ENCODE measurements around the gene ZNF155. TPM values are rescaled to one million over a fixed set of nuclear protein-coding genes. Genes with fewer than 3 reads are reported as not detected.

The ZNF155 gene
- total and polyA plus RNA-seq, 7 donors = 1.5 to 4.0 (median 1.8) TPM

DNA sequence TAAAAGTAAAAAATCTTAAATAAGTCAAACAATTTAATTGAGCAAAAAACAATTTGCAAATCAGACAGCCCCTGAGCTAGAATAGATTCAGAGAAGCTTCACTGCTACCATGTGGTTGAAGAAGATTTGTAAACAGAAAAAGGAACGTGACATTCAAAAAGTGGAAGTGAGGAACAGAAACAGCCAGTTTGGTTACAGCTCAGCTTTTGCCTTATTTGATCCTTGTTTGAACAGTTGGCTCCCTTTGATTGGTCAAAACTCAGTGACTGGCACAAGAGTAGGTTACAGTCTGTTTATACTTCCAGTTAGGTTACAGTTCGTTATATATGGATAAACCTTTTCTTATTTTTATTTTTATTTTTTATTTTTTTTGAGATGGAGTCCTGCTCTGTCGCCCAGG, 27.2 kb upstream of the ZNF155 start:
- no peak for ATAC-seq
- no peak overlapping the region for H3K4me3 ChIP-seq
- no peak for DNase-seq
- intact Hi-C loops (cut with DNase I) = no loop called here
- 93 to 97% (median 94%) methylated on average over 3 of the region's 3 CpGs for WGBS, 3 donors
- no peak overlapping the region for H3K27ac ChIP-seq
- peaks cover 0 to 4% of the 10 kb centered on the region in 2 donors for H3K36me3 ChIP-seq (ENCODE audit: insufficient read depth in 1 of 2, low read depth in 1 of 2)
- peaks cover 80% of the 10 kb centered on the region for H3K9me3 ChIP-seq
- H3K27me3 ChIP-seq (ENCODE audit: insufficient read depth in 3 of 3, low read length in 2 of 3) = no peaks in the 10 kb centered on the region
- H3K4me1 ChIP-seq = no peaks in the 10 kb centered on the region
- TF ChIP-seq, protein P1, sequence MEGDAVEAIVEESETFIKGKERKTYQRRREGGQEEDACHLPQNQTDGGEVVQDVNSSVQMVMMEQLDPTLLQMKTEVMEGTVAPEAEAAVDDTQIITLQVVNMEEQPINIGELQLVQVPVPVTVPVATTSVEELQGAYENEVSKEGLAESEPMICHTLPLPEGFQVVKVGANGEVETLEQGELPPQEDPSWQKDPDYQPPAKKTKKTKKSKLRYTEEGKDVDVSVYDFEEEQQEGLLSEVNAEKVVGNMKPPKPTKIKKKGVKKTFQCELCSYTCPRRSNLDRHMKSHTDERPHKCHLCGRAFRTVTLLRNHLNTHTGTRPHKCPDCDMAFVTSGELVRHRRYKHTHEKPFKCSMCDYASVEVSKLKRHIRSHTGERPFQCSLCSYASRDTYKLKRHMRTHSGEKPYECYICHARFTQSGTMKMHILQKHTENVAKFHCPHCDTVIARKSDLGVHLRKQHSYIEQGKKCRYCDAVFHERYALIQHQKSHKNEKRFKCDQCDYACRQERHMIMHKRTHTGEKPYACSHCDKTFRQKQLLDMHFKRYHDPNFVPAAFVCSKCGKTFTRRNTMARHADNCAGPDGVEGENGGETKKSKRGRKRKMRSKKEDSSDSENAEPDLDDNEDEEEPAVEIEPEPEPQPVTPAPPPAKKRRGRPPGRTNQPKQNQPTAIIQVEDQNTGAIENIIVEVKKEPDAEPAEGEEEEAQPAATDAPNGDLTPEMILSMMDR (IDR thresholded peaks at IDR 0.05) = no peak

DNA sequence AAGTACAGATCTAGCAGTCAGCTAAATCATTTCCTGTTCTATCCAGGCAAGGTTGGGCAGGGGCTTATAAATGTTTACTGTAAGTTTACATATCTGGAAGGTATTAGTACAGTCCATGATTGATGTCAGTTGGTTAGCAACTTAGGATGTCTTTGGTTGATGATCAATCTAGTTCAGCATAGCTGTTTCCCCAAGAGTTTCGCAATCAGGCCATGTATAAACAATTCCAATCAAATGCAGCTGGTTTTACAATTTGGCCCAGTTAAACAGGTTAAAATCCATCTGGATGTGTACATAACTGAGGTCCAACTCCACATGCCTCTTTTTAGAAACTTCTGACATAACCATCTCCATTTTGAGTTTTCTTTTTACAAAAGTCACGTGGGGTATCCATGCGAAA, 26.1 kb upstream of the ZNF155 start:
- intact Hi-C loops (cut with DNase I) = no loop called here
- H3K27me3 ChIP-seq (ENCODE audit: insufficient read depth in 3 of 3, low read length in 2 of 3) = no peaks in the 10 kb centered on the region
- no peaks in the 10 kb centered on the region for H3K4me1 ChIP-seq
- 97 to 99% (median 98%) methylated on average over 3 of the region's 3 CpGs for WGBS, 3 donors
- H3K9me3 ChIP-seq = peaks cover 86% of the 10 kb centered on the region
- no peak for ATAC-seq
- peaks cover 4% of the 10 kb centered on the region in 2 donors for H3K36me3 ChIP-seq (ENCODE audit: insufficient read depth in 1 of 2, low read depth in 1 of 2)
- H3K27ac ChIP-seq = no peak overlapping the region
- TF ChIP-seq, protein P1 (IDR thresholded peaks at IDR 0.05) = no peak
- no peak overlapping the region for H3K4me3 ChIP-seq
- no peak for DNase-seq

DNA sequence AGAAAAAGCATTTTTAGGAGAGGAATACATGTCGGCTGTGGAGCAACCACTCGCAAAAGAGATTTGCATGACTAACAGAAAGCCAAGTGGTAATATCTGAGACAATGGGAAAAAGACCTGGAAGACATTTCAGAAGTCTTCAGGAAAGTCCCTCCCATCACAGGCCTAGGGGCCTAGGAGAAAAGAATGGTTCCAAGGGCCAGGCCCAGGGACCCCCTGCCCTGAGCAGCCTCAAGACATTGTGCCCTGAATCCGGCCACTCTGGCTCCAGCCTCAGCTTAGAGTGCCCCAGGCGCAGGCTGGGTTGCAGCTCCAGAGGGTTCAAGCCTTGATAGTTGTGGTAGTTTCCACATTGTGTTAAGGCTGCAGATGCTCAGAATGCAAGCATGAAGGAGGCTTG, 23.6 kb upstream of the ZNF155 start:
- intact Hi-C loops (cut with DNase I) = no loop called here
- DNase-seq = no peak
- Histone ChIP-seq H3K27ac (no peak overlapping the region), H3K27me3 (ENCODE audit: insufficient read depth in 3 of 3, low read length in 2 of 3) (no peaks in the 10 kb centered on the region), H3K4me3 (no peak overlapping the region), H3K36me3 (ENCODE audit: insufficient read depth in 1 of 2, low read depth in 1 of 2) (peaks cover 10 to 15% of the 10 kb centered on the region in 2 donors), H3K4me1 (no peaks in the 10 kb centered on the region), H3K9me3 (peaks cover 87% of the 10 kb centered on the region)
- ATAC-seq = no peak
- 74 to 75% (median 75%) methylated on average over 4 of the region's 4 CpGs for WGBS, 3 donors
- TF ChIP-seq, protein P1 (IDR thresholded peaks at IDR 0.05) = no peak

DNA sequence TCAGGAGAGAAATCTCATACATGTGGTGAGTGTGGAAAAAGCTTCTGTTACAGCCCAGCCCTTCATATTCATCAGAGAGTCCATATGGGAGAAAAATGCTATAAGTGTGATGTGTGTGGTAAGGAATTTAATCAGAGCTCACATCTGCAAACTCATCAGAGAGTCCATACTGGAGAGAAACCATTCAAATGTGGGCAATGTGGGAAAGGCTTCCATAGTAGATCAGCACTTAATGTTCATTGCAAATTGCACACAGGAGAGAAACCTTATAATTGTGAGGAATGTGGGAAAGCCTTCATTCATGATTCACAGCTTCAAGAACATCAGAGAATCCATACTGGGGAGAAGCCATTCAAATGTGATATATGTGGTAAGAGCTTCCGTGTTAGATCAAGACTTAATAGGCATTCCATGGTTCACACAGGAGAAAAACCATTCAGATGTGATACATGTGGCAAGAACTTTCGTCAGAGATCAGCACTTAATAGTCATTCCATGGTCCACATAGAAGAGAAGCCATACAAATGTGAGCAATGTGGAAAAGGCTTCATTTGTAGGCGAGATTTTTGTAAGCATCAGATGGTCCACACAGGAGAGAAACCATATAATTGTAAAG, 17.8 kb upstream of the ZNF155 start:
- H3K4me1 ChIP-seq = no peaks in the 10 kb centered on the region
- 98 to 100% (median 100%) methylated on average over 3 of the region's 3 CpGs for whole genome bisulfite sequencing, 3 donors
- TF ChIP-seq, protein P1 (IDR thresholded peaks at IDR 0.05) = no peak
- H3K4me3 ChIP-seq = no peak overlapping the region
- intact Hi-C loops (cut with DNase I) = no loop called here
- peaks cover 36 to 38% of the 10 kb centered on the region in 2 donors for H3K36me3 ChIP-seq (ENCODE audit: insufficient read depth in 1 of 2, low read depth in 1 of 2)
- DNase-seq (no peak), ATAC-seq (no peak)
- H3K9me3 ChIP-seq = peaks cover 92% of the 10 kb centered on the region
- no peaks in the 10 kb centered on the region for H3K27me3 ChIP-seq (ENCODE audit: insufficient read depth in 3 of 3, low read length in 2 of 3)
- H3K27ac ChIP-seq = no peak overlapping the region

DNA sequence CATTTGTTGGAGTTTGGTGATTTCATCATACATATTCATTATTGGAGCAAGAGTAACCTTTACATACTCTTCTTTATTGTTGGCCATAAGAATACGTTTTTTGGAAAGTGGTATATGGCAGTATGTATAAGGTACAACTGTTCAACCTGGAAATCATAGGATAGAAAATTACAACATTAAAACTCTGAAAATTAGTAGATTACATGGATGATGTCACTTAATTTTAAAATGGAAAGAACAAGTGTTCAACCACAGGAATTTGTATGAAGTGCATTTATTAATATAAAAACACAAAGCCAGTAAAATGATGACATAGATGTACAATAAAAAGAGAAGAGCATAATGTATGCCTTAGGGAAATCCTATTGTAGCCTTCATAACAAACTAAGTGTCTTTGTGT, 7.3 kb upstream of the ZNF155 start:
- H3K27ac ChIP-seq = no peak overlapping the region
- no peaks in the 10 kb centered on the region for H3K4me1 ChIP-seq
- DNase-seq = no peak
- WGBS, 3 donors = 92 to 98% (median 94%) methylated on average over 1 of the region's 1 CpG
- no peak for ATAC-seq
- TF ChIP-seq, protein P1 (IDR thresholded peaks at IDR 0.05) = no peak
- no peaks in the 10 kb centered on the region for H3K36me3 ChIP-seq (ENCODE audit: insufficient read depth in 1 of 2, low read depth in 1 of 2)
- intact Hi-C loops (cut with DNase I) = no loop called here
- peaks cover 96% of the 10 kb centered on the region for H3K9me3 ChIP-seq
- H3K4me3 ChIP-seq = no peak overlapping the region
- H3K27me3 ChIP-seq (ENCODE audit: insufficient read depth in 3 of 3, low read length in 2 of 3) = no peaks in the 10 kb centered on the region

Measured in psoas muscle (tissue), 8 donors.